ENCODE results near the gene SMURF1.

Gene SMURF1

DNA sequence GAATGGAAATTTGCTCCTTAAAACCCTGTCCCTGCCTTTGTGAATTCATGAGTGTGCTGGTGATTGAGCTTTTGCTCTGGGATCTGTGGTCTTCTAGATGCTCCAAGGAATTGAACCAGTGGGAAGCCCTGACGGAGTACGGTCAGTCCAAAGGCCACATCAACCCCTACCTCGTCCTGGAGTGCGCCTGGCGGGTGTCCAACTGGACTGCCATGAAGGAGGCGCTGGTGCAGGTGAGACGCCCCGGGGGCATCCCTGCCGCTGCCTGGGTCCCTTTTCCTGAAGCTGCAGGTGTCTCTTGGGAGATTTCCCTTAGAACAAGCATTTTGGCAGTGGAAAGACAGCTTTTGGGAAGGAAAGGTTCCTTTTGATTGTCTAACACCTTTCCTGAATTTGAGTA is 165.2 kb downstream of the SMURF1 start:
- no peak for DNase-seq

Data from activated T-cell treated with anti-CD3 and anti-CD28 coated beads, Interleukin-2, amount 50 U/mL, for 48 hours (primary cell).